Measurements from ENCODE around the gene GPANK1.

The GPANK1 gene

DNA sequence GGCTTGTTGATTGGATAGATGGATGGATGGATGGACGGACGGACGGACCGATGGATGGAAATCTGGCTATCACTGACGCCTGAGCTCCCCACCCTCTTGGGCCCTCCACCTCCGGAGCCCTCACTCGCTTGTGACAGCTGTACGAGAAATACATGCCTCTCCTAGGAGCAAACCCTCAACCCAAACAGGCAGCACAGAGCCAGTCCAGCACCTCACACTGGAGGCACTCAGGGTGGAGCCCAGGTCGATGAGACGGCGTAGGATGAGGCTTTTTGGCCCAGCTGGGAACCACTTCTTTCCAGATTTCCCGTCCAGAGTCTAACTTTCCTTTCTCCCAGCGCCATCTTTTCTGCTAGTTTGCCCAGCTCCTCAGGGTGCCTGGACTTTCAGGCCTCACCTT lies 18.8 kb upstream of the GPANK1 start:
- H3K27me3 Mint-ChIP-seq, result no peaks in the 10 kb centered on the region
- no peak for DNase-seq
- no peak overlapping the region for H3K4me3 Mint-ChIP-seq
- H3K9me3 Mint-ChIP-seq, result no peaks in the 10 kb centered on the region
- no peak overlapping the region for H3K27ac Mint-ChIP-seq
- H3K4me1 Mint-ChIP-seq (ENCODE audit: low read depth), result peaks cover 20% of the 10 kb centered on the region
- H3K36me3 Mint-ChIP-seq (ENCODE audit: low read depth), result peaks cover 41% of the 10 kb centered on the region

DNA sequence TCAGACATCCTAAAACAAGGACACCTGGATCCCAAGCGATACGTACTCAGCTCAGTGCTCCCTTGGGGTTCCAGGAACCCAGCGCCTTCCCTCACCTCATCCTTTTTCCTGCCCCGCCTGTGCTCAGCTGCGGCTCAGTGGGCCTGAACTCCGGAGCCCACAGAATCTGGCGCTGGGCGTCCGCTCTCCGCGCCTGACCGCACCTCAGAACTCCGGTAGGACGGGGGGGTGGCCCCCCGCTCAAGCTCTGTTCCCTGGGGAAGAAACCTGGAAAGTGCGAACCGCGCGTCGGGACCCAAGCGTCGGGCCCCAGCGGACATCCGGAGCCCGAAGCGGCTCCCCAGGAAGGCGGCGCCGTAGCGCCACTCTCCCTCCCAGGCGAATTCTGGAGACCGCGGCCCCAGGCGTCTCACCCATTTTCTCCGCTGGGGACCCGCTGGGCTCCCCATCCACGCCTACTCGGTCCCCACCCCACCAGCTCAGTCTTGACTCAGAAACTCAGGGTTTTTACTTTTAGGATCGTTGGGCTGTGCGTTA lies 16.4 kb upstream of the GPANK1 start:
- peaks cover 18% of the 10 kb centered on the region for H3K36me3 Mint-ChIP-seq (ENCODE audit: low read depth)
- H3K4me3 Mint-ChIP-seq, result peak overlapping the region; percentile 79
- no peaks in the 10 kb centered on the region for H3K27me3 Mint-ChIP-seq
- DNase-seq, result peak; percentile 67
- no peaks in the 10 kb centered on the region for H3K9me3 Mint-ChIP-seq
- peak overlapping the region; percentile 75 for H3K27ac Mint-ChIP-seq
- H3K4me1 Mint-ChIP-seq (ENCODE audit: low read depth), result peaks cover 20% of the 10 kb centered on the region

DNA sequence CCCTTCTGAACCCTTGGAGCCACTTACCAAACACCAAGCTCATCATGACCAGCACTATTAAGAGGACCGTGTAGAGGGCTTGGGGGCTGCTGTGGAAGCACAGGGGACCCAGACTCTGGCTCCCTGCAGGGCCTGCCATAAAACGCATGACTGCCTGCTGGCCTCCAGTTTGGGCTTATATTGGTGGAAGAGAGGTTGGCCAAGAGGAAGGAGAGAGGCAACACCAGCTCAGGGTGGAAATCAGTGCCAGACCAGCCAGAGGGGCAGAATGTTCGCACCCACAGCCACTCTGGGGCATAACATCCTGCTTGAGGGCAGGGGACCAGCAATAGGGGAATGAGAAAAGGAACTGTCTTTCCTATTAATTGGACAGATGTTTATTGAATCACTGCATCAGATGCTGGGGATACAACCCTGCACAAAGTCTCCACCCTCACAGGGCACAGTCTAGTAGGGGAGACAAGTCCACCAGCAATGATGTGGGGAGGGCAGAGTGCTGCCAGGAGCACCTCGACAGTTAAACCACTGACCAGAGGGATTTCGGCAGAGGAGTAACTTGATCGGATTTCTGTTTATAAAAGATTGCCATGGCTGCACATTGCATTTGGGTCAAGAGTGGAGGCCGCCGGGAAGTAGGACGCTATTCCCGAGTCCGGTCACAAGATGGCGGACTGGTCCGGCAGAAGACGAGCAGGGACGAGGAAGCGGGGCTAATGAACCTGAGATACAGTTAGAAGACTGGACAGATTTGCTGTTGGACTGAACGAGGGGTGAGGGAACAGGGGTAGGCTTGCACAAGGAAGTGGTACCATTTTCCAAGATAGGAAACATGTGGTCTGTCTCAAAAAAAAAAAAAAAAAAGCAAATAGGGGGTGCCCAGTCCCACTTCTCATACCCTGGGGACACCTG lies 15.7 kb upstream of the GPANK1 start, which contains the start of gene LY6G5C:
LY6G5C (minus strand) TSS at position 842 of the 909 bp plus-strand sequence; CDS start at position 148, 694 bp downstream.
- Mint-ChIP-seq H3K9me3 (no peaks in the 10 kb centered on the region), H3K27me3 (no peaks in the 10 kb centered on the region), H3K36me3 (ENCODE audit: low read depth) (peaks cover 13% of the 10 kb centered on the region), H3K27ac (peak within 1 kb of the TSS; percentile 75), H3K4me1 (ENCODE audit: low read depth) (peaks cover 20% of the 10 kb centered on the region), H3K4me3 (peak within 1 kb of the TSS; percentile 79)
- DNase-seq, result peak; percentile 77

DNA sequence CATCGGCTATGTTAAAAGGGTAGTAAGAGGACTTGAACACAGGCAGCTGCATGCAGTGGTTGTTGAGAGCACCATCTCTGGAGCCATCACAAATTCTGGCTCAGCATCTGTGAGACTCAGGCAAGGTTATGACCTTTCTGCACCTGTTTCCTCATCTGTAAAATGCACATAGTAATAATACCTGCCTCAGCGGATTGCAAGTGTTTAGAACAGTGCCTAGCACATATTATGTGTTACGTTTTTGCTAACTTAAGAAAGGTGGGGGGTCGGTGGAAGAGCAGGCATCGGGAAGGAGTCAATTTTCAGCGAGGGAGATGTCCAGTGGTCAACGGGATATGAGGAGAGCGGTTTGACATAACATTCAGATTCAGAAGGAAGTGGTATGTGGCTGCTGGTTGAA lies 13.2 kb upstream of the GPANK1 start:
- peaks cover 21% of the 10 kb centered on the region for H3K36me3 Mint-ChIP-seq (ENCODE audit: low read depth)
- DNase-seq, result no peak
- no peak overlapping the region for H3K27ac Mint-ChIP-seq
- no peak overlapping the region for H3K4me3 Mint-ChIP-seq
- peaks cover 20% of the 10 kb centered on the region for H3K4me1 Mint-ChIP-seq (ENCODE audit: low read depth)
- no peaks in the 10 kb centered on the region for H3K27me3 Mint-ChIP-seq
- no peaks in the 10 kb centered on the region for H3K9me3 Mint-ChIP-seq

DNA sequence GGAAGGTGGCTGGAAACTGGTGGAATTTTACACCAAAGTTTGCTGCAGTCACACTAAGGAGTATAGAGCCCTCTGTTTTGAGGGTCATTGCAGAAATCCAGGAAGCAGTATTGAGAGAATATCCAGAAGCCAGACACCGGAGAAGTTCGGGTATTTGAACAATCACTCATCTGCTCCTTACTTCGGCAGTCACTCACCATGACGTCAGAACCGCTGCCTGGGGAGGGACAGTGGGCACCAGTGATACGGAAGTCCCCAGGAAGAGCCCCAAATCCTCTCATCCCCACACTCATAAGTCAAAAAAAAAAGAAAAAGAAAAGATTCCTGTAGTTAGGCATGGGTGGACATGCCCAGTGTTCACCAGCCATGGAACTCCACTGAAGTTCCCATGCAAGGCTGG lies 12.1 kb upstream of the GPANK1 start:
- no peak overlapping the region for H3K4me3 Mint-ChIP-seq
- H3K27ac Mint-ChIP-seq, result no peak overlapping the region
- no peaks in the 10 kb centered on the region for H3K27me3 Mint-ChIP-seq
- peaks cover 19% of the 10 kb centered on the region for H3K4me1 Mint-ChIP-seq (ENCODE audit: low read depth)
- no peak for DNase-seq
- peaks cover 32% of the 10 kb centered on the region for H3K36me3 Mint-ChIP-seq (ENCODE audit: low read depth)
- no peaks in the 10 kb centered on the region for H3K9me3 Mint-ChIP-seq

DNA sequence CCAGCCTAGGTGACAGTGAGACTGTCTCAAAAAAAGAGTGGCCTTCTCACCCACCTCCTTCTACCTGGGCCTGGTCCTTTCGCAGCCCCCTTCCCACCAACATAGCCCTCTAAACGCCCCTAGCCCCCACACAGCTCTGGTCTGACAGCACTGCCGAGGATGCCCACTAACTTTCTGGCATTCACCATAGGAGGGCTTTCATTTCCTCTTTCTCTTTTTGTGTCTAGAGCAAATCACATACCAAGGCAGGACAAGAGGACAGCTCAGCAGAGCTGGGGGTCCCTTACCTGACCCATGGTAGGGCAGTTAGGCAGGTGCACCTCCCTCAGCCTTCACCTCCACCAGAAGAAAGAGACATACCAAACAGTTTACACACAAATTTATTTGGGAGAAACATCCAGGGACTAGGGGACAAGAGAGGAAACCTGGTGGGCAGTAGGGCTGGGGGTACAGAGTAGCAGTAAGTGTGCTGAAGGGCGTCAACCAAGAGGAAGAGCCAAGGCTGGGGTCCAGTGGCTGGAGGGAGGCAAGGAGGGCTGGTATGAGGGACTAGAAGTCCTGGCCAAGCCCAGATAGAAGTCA lies 11.6 kb upstream of the GPANK1 start:
- no peak overlapping the region for H3K4me3 Mint-ChIP-seq
- H3K36me3 Mint-ChIP-seq (ENCODE audit: low read depth), result peaks cover 37% of the 10 kb centered on the region
- DNase-seq, result no peak
- no peaks in the 10 kb centered on the region for H3K9me3 Mint-ChIP-seq
- H3K27me3 Mint-ChIP-seq, result no peaks in the 10 kb centered on the region
- H3K4me1 Mint-ChIP-seq (ENCODE audit: low read depth), result peaks cover 14% of the 10 kb centered on the region
- H3K27ac Mint-ChIP-seq, result peak overlapping the region; percentile 9

DNA sequence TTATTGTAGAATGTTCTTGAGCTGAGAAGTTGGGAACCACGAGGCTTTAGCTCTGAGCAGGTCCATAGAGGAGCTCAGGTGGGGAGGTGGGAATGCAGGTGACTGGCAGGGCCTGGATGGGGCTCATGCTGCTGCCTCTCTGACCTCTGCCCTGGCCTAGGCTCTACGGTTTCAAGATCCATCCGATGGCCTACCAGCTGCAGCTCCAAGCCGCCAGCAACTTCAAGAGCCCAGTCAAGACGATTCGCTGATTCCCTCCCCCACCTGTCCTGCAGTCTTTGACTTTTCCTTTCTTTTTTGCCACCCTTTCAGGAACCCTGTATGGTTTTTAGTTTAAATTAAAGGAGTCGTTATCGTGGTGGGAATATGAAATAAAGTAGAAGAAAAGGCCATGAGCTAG lies 4.9 kb upstream of the GPANK1 start, which contains the start of gene LY6G5B:
LY6G5B (plus strand) TSS at position 301 of the 400 bp plus-strand sequence. CDS start 975 bp downstream, outside the sequence.
- no peak for DNase-seq
- H3K36me3 Mint-ChIP-seq (ENCODE audit: low read depth), result peaks cover 95% of the 10 kb centered on the region
- no peaks in the 10 kb centered on the region for H3K9me3 Mint-ChIP-seq
- peaks cover 38% of the 10 kb centered on the region for H3K4me1 Mint-ChIP-seq (ENCODE audit: low read depth)
- H3K27ac Mint-ChIP-seq, result peak within 1 kb of the TSS; percentile 79
- no peaks in the 10 kb centered on the region for H3K27me3 Mint-ChIP-seq
- no peak within 1 kb of the TSS for H3K4me3 Mint-ChIP-seq

DNA sequence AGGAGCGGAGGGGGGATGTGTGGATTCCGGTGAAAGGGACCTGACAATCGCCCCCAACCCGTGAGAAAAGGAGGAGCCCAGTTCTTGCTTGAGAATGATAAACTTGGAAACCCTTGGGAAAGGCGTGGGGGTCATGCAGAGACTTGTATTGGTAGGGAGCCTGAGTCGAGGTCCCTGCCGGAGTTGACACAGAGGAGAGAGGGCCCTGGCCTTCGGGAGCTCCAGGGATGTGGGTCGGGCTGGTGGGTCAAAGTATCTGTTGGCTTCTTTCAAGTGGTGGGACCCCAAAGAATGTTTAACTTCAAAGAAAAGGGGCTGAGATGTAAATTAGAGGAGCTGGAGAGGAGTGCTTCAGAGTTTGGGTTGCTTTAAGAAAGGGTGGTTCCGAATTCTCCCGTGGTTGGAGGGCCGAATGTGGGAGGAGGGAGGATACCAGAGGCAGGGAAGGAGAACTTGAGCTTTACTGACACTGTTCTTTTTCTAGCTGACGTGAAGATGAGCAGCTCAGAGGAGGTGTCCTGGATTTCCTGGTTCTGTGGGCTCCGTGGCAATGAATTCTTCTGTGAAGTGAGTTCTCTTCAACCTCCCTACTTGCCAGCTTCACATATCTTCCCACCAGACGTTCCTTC lies 1.7 kb upstream of the GPANK1 start:
- H3K27me3 Mint-ChIP-seq, result no peaks in the 10 kb centered on the region
- no peaks in the 10 kb centered on the region for H3K9me3 Mint-ChIP-seq
- DNase-seq, result no peak
- peaks cover 67% of the 10 kb centered on the region for H3K4me1 Mint-ChIP-seq (ENCODE audit: low read depth)
- H3K4me3 Mint-ChIP-seq, result peak overlapping the region; percentile 89
- H3K27ac Mint-ChIP-seq, result peak overlapping the region; percentile 97
- H3K36me3 Mint-ChIP-seq (ENCODE audit: low read depth), result peaks cover 100% of the 10 kb centered on the region

DNA sequence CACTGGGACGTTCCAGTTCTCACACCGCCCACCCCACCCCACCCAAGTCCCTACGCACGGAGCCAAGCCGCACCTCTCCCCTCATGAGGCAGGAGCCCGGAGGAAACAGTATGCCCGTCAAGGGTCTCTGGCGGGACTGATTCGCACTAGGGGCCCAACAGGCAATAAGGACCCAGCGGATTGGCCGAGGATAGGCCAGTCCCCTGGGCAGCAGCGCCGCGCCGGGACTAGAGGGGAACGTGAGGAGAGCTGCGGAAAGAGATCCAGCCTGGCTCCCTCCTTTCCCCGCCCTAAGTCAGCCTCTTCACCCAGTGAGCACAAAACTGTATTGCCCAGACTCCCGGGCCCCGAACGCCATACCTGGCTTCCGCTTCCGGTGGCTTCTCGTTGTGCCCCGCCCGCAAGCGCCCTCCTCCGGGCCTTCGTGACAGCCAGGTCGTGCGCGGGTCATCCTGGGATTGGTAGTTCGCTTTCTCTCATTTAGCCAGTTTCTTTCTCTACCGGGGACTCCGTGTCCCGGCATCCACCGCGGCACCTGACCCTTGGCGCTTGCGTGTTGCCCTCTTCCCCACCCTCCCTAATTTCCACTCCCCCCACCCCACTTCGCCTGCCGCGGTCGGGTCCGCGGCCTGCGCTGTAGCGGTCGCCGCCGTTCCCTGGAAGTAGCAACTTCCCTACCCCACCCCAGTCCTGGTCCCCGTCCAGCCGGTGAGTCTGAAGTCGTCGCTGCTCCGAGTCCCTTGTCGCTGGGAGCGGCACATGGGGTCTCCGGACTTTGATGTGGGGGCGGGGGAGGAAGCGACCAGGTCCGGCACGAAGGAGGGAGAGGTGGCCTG lies 922 bp upstream of the GPANK1 start, which contains the start of gene CSNK2B:
CSNK2B (plus strand) TSS at position 580 of the 836 bp plus-strand sequence. CDS start 752 bp downstream, outside the sequence.
- Mint-ChIP-seq H3K9me3 (no peaks in the 10 kb centered on the region), H3K27ac (peak within 1 kb of the TSS; percentile 97), H3K4me3 (peak within 1 kb of the TSS; percentile 89), H3K27me3 (no peaks in the 10 kb centered on the region), H3K4me1 (ENCODE audit: low read depth) (peaks cover 74% of the 10 kb centered on the region), H3K36me3 (ENCODE audit: low read depth) (peaks cover 100% of the 10 kb centered on the region)
- DNase-seq, result peak; percentile 97

DNA sequence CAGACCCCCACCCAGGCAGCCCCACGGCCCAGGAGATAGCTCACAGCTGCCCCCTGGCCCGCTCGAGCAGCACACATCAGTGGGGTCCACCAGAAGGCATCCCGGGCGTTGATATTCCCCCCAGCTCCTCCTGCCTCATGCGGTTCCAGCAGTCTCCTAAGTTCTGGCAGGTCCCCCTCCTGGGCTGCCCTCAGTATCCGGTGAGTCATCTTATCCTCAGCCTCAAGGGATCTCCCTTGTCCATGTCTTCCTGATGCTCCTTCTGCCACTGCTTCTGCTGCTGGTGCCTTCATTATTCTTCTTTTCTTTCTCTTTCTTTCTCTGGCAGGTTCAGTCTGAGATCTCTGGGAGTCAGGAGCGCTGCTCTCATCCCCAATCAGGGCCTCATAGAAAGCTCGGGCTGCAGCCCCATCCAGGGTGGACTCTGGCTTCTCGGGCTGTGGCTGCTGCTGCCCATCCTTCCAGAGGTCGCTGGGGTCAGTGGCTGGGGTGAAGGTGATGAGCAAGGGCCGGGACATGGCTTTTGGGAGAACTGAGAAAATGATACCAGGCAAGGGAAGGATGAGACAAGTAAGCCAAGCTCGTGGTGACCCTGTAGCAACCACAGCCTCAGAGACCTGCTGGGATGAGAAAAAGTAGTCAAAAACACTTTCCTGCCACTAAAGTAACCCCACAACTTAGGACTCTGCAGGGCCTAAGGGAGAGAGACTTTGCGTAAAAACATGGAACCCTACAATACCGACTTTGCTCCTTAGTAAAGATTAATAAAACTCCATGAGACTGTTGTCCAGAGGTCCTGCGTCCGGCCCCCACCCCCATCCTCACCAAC lies 622 bp downstream of the GPANK1 start:
- DNase-seq, result no peak
- Mint-ChIP-seq H3K4me3 (peak overlapping the region; percentile 89), H3K27ac (peak overlapping the region; percentile 97), H3K27me3 (no peaks in the 10 kb centered on the region), H3K36me3 (ENCODE audit: low read depth) (peaks cover 98% of the 10 kb centered on the region), H3K9me3 (no peaks in the 10 kb centered on the region), H3K4me1 (ENCODE audit: low read depth) (peaks cover 78% of the 10 kb centered on the region)

DNA sequence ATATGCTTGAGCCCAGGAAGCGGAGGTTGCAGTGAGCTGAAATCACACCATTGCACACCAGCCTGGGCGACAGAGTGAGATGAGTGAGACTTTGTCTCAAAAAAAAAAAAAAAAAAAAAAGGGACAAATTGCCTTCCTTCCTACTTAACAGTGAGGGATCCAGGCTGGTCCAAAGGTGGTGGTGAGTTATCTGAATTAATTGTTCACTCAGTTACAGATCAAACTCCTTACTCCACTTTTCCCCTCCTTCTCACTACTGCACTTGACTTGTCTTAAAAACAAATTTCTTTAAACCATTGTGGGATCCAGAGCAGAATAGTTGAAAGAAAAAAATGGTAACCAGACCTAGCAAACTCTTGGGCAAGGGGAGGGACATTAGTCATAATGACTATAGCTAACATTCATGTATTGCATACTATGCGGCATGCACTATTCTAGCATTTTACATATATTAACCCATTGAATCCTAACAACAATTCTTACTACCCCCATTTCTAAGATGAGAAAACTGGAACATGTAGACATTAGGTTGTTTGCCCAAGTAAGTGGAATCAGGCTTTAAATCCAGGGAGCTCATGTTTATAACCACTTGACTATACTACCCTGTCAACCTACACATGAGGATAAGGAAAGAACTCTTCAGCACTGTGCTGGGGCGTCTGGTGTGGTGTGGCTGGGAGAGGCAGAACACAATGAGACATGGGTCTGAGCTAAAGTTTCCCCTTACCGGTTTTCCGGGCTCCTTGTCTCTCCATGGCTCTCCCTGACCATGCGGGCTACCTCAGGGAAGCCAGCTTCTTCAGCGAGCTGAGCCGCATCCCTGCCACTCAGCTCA lies 1.5 kb downstream of the GPANK1 start:
- DNase-seq, result no peak
- H3K36me3 Mint-ChIP-seq (ENCODE audit: low read depth), result peaks cover 98% of the 10 kb centered on the region
- peaks cover 78% of the 10 kb centered on the region for H3K4me1 Mint-ChIP-seq (ENCODE audit: low read depth)

DNA sequence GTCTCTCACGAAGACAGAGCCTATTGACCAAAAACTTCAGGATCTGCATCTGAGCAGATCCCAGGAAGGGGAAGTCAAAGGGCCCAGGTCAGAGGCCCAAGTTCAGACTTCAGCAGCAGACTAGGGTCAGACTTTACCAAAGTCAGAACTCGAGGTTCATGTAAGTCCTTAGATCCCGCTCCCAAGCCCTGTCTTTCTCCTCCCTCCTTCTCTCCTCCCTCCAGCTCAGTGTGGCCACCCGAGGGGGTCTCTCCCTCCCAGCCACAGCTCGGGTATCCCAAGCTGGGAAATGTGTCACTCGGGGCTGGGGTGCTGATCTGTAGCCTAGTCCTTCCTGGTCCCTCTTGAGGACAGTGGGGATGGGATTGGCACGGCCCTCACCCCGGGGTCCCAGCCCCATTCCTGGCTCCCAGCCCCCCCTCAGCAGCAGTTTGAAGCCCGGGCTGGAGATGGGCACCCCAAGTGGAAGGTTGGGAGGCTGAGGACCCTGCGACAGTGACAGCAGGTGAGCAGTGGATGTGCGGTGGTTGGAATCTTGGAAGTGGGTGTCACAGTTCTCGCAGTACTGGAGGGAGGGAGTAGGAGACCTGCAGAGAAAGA lies 2.6 kb downstream of the GPANK1 start:
- H3K4me3 Mint-ChIP-seq, result peak overlapping the region; percentile 53
- H3K27me3 Mint-ChIP-seq, result no peaks in the 10 kb centered on the region
- no peak for DNase-seq
- H3K4me1 Mint-ChIP-seq (ENCODE audit: low read depth), result peaks cover 78% of the 10 kb centered on the region
- H3K9me3 Mint-ChIP-seq, result no peaks in the 10 kb centered on the region
- peaks cover 97% of the 10 kb centered on the region for H3K36me3 Mint-ChIP-seq (ENCODE audit: low read depth)
- peak overlapping the region; percentile 76 for H3K27ac Mint-ChIP-seq

More for the DNA sequence above, 1.5 kb downstream of the GPANK1 start:
- no peaks in the 10 kb centered on the region for H3K9me3 Mint-ChIP-seq
- H3K27ac Mint-ChIP-seq, result peak overlapping the region; percentile 97
- peak overlapping the region; percentile 89 for H3K4me3 Mint-ChIP-seq
- H3K27me3 Mint-ChIP-seq, result no peaks in the 10 kb centered on the region

Data from activated T-cell treated with anti-CD3 and anti-CD28 coated beads, Interleukin-2, amount 50 U/mL, for 24 hours (primary cell).